BE2C (cell line): ENCODE measurements around the gene FAM171A2.
A peak's percentile ranks its signal among the peaks of the same experiment; 100 is the strongest.

Experiments
- DNase-seq: peaks from one replicate; pipeline ENCODE4 v3.0.0-alpha.2; 2020
- H3K27me3 ChIP-seq: fragments of 250-450 bp; sonication (Bioruptor Pico); 2 replicates; pipeline ENCODE4 v1.5.1; 2020; ENCODE audit warnings: mild to moderate bottlenecking
- H3K36me3 ChIP-seq: fragments of 250-450 bp; sonication (Bioruptor Pico); 2 replicates; pipeline ENCODE4 v1.5.1; 2020; ENCODE audit warnings: mild to moderate bottlenecking
- H3K4me1 ChIP-seq: fragments of 250-450 bp; sonication (Bioruptor Pico); 2 replicates; pipeline ENCODE4 v1.5.1; 2020
- H3K4me3 ChIP-seq: 2 replicates; pipeline ENCODE4 v1.5.1; 2011; ENCODE audit warnings: low read depth, low read length
- H3K9me3 ChIP-seq: fragments of 250-450 bp; sonication (Bioruptor Pico); 2 replicates; pipeline ENCODE4 v1.5.1; 2020
- CTCF ChIP-seq: IDR thresholded peaks from 2 replicates; pipeline ENCODE4 v1.5.1; 2012; ENCODE audit warnings: mild to moderate bottlenecking, low read depth, low read length

Gene FAM171A2

DNA sequence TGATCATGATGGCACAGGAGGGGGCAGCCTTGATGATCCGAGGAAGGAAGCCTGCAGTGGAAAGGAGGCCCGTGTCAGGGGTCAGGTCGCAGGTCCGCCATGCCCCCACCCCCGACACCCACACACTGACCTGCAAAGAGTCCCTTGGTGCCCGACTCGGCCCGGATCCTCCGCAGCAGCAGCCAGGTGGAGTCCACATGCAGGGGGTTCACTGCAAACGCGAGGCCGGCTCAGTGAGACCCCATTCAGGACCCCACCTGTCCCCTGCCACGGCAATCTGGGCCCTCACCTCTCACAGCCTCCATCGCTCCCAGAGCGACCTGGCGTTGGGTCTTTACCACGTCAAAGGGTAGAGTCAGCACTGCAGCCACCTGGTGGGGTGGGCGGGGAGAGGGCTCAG, 43.6 kb downstream of the FAM171A2 start:
- no peaks in the 10 kb centered on the region for H3K9me3 ChIP-seq
- no peak for TF ChIP-seq CTCF
- no peak overlapping the region for H3K4me3 ChIP-seq
- H3K36me3 ChIP-seq, result peaks cover 56% of the 10 kb centered on the region
- no peak for DNase-seq
- H3K4me1 ChIP-seq, result no peaks in the 10 kb centered on the region
- no peaks in the 10 kb centered on the region for H3K27me3 ChIP-seq

DNA sequence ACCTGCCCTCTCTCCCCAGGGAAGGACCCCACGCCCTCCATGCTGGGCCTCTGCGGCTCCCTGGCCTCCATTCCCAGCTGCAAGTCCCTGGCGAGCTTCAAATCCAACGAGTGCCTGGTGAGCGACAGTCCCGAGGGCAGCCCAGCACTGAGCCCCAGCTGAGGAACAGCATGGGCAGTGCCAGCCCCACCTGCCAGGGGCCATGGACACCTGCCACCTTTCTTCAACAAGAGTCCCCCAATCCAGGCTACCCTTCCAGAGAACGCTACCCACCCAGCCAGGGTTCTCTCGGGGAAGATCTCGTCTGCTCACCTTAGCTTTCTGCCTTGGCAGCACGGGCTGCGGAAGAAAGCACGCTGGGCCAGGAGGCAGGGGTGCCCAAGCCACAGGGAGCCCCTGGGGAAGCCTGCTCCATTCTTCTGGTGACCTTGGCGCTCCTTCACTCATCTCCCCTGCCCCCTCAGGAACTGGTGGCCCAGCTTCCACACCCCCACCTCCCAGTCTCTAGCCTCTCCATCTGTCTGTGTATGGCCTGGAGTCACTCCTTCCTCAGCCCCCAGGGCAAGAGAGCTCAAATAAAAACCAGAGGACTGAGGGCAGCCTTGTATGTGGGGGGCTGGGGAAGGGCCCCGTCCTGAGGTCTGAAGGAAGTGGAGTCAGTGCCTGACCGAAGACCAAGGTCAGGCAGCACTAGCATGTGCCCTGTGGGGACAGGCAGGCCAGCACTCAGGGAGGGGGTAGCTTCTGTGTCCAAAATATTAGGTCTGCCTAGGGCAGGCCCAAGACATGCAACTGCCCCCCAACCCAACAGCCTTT, 45.4 kb downstream of the FAM171A2 start:
- Histone ChIP-seq H3K9me3 (no peaks in the 10 kb centered on the region), H3K4me1 (no peaks in the 10 kb centered on the region), H3K27me3 (no peaks in the 10 kb centered on the region), H3K4me3 (no peak overlapping the region), H3K36me3 (peaks cover 58% of the 10 kb centered on the region)
- DNase-seq, result no peak
- TF ChIP-seq CTCF, result no peak

GRCh38 chr17:44317545-44317944, 46.1 kb downstream of the FAM171A2 start:
- no peaks in the 10 kb centered on the region for H3K9me3 ChIP-seq
- no peak for DNase-seq
- TF ChIP-seq CTCF, result no peak
- H3K27me3 ChIP-seq, result no peaks in the 10 kb centered on the region
- no peak overlapping the region for H3K4me3 ChIP-seq
- peaks cover 55% of the 10 kb centered on the region for H3K36me3 ChIP-seq
- no peaks in the 10 kb centered on the region for H3K4me1 ChIP-seq

GRCh38 chr17:44315760-44316731, 47.6 kb downstream of the FAM171A2 start:
- peaks cover under 1% of the 10 kb centered on the region for H3K4me1 ChIP-seq
- no peaks in the 10 kb centered on the region for H3K9me3 ChIP-seq
- DNase-seq, result peak; percentile 25
- no peaks in the 10 kb centered on the region for H3K27me3 ChIP-seq
- peaks cover 40% of the 10 kb centered on the region for H3K36me3 ChIP-seq
- no peak for TF ChIP-seq CTCF
- H3K4me3 ChIP-seq, result no peak overlapping the region

- DNase-seq, result no peak
- no peak for TF ChIP-seq CTCF
- Histone ChIP-seq H3K36me3 (peaks cover 31% of the 10 kb centered on the region), H3K4me3 (no peak overlapping the region), H3K9me3 (no peaks in the 10 kb centered on the region), H3K4me1 (peaks cover 6% of the 10 kb centered on the region), H3K27me3 (no peaks in the 10 kb centered on the region)
These were observed 48.6 kb downstream of the FAM171A2 start for GRCh38 chr17:44314869-44315661.
